NCI-H2227 (cell line): Measurements from ENCODE around the gene STRC.
"Not testable (repeated sequence)": the region's sequence is repeated elsewhere in the genome, so short reads cannot be mapped to it uniquely, and the experiment has no call there.

Experiments
- DNase-seq: peaks from one replicate; lab custom pipeline; 2025; ENCODE audit not compliant: unreplicated experiment; lab: John Stamatoyannopoulos, UW

The STRC gene

GRCh38 chr15:43618700-43619099 lies at the start of gene STRC:
Gene STRC, minus strand, starts transcription at chr15:43618800. Its CDS starts 78 bp downstream, at chr15:43618722.
- not testable (repeated sequence) for DNase-seq

GRCh38 chr15:43666177-43666576 lies 47.6 kb upstream of the STRC start:
- not testable (repeated sequence) for DNase-seq

- not testable (repeated sequence) for DNase-seq
Observed at GRCh38 chr15:43663333-43663732, 44.7 kb upstream of the STRC start.

- not testable (repeated sequence) for DNase-seq
Observed at GRCh38 chr15:43662293-43662692, 43.7 kb upstream of the STRC start.

GRCh38 chr15:43659727-43660126 lies 41.1 kb upstream of the STRC start:
- DNase-seq = not testable (repeated sequence)

- DNase-seq = not testable (repeated sequence)
Observed at GRCh38 chr15:43649430-43649926, 30.9 kb upstream of the STRC start.

GRCh38 chr15:43648649-43649429 lies 30.2 kb upstream of the STRC start, which contains the start of gene CATSPER2:
Gene CATSPER2, minus strand, starts transcription at chr15:43648844. Its CDS starts 783 bp downstream, at chr15:43648061.
- no peak for DNase-seq

GRCh38 chr15:43638464-43639204 lies 20.0 kb upstream of the STRC start:
- not testable (repeated sequence) for DNase-seq

- not testable (repeated sequence) for DNase-seq
Observed at GRCh38 chr15:43626937-43627336, 8.3 kb upstream of the STRC start.

GRCh38 chr15:43625106-43625505 lies 6.5 kb upstream of the STRC start:
- no peak for DNase-seq

GRCh38 chr15:43622068-43622799 lies 3.6 kb upstream of the STRC start:
- not testable (repeated sequence) for DNase-seq

GRCh38 chr15:43617750-43618149 lies 850 bp downstream of the STRC start:
- not testable (repeated sequence) for DNase-seq

GRCh38 chr15:43602233-43602632 lies 16.4 kb downstream of the STRC start:
- DNase-seq = peak; percentile 25

GRCh38 chr15:43600200-43600599 lies 18.4 kb downstream of the STRC start:
- DNase-seq = not testable (repeated sequence)

GRCh38 chr15:43599131-43599530 lies 19.5 kb downstream of the STRC start:
- not testable (repeated sequence) for DNase-seq

- not testable (repeated sequence) for DNase-seq
Observed at GRCh38 chr15:43593328-43594190, 25.0 kb downstream of the STRC start, which contains the start of gene CKMT1B. Gene CKMT1B, plus strand, starts transcription at chr15:43594027. Its CDS starts 192 bp downstream, at chr15:43594219.

GRCh38 chr15:43592841-43593240 lies 25.8 kb downstream of the STRC start:
- DNase-seq = not testable (repeated sequence)

- DNase-seq = not testable (repeated sequence)
Observed at GRCh38 chr15:43589778-43590466, 28.7 kb downstream of the STRC start, which contains the start of gene PPIP5K1. Gene PPIP5K1, minus strand, starts transcription at chr15:43590208. Its CDS starts 5,704 bp downstream, at chr15:43584504.

GRCh38 chr15:43574607-43575006 lies 44.0 kb downstream of the STRC start:
- not testable (repeated sequence) for DNase-seq
